Measurements from ENCODE around the gene TMEM260. TPM values are rescaled to one million over a fixed set of nuclear protein-coding genes. Genes with fewer than 3 reads are reported as not detected.

TMEM260 gene
- total and polyA plus RNA-seq, 10 of the 15 experiments (the other 5 are each of a cell fraction or from before 2014, with no cell fraction given) = 3.2 to 13.6 (median 11.0) TPM

GRCh38 chr14:56580221-56580711, 668 bp downstream of the TMEM260 start:
- Histone ChIP-seq H3K36me3 (ENCODE audit: control insufficient read depth in 2 of 2, insufficient read depth in 2 of 2, low read length in 1 of 2) (no peaks in the 10 kb centered on the region), H3K4me1 (ENCODE audit: control insufficient read depth, insufficient read depth, low read length) (peaks cover 6% of the 10 kb centered on the region; the same call in 1 of the 2 replicates), H3K27ac (ENCODE audit: control insufficient read depth, insufficient read depth) (peak overlapping the region; percentile 86), H3K79me2 (ENCODE audit: control insufficient read depth, insufficient read depth, low read length) (peaks cover 25% of the 10 kb centered on the region), H3K4me3 (peak overlapping the region; percentile 82), H3K4me2 (ENCODE audit: control insufficient read depth, insufficient read depth) (peak overlapping the region; percentile 86), H2AFZ (ENCODE audit: control insufficient read depth, low read depth, low read length) (peak overlapping the region; percentile 97), H4K20me1 (ENCODE audit: control insufficient read depth, insufficient read depth) (no peaks in the 10 kb centered on the region), H3K27me3 (replicated peaks in 1 of 2; ENCODE audit: control insufficient read depth in 2 of 2, insufficient read depth in 2 of 2, low read length in 1 of 2) (no peaks in the 10 kb centered on the region), H3K9ac (ENCODE audit: control insufficient read depth, insufficient read depth, low read length) (peak overlapping the region; percentile 93), H3K9me3 (replicated peaks; ENCODE audit: control insufficient read depth, insufficient read depth, low read length) (no peaks in the 10 kb centered on the region)
- in situ Hi-C loops (cut with MboI) = no loop called here
- TF ChIP-seq IKZF2 (IDR thresholded peaks at IDR 0.05) = 0 out of 4 replicates have a peak, but pooled peaks have one; percentile 13 to 14
- no peak for TF ChIP-seq SMAD1 (IDR thresholded peaks at IDR 0.05; ENCODE audit: low read depth, partially characterized antibody)
- no peak for TF ChIP-seq CHD1 (IDR thresholded peaks at IDR 0.05; ENCODE audit: low read depth, low read length)
- no peak for TF ChIP-seq ATF2 (IDR thresholded peaks at IDR 0.05; ENCODE audit: low read length)
- TF ChIP-seq RUNX3 (IDR thresholded peaks at IDR 0.05; ENCODE audit: low read length) = peak; percentile 71
- TF ChIP-seq STAT1 (conservative IDR thresholded peaks at IDR 0.05) = no peak
- TF ChIP-seq MTA2 (IDR thresholded peaks at IDR 0.05; ENCODE audit: low read depth) = 0 out of 2 replicates have a peak, but pooled peaks have one; percentile 17
- 0 out of 2 replicates have a peak, but pooled peaks have one; percentile 40 for TF ChIP-seq CBX5 (IDR thresholded peaks at IDR 0.05; ENCODE audit: low read depth)
- TF ChIP-seq SPI1 (IDR thresholded peaks at IDR 0.05; ENCODE audit: borderline replicate concordance, insufficient read depth, low read depth, low read length) = 0 out of 2 replicates have a peak, but pooled peaks have one; percentile 4
- DNase-seq (ENCODE audit: low read depth, low spot score) = no peak
- no TSS peak for BruUV-seq (replicated peaks)
- ChIA-PET CTCF (interaction anchor here (1.0 to 2.1 kb wide), 2 partner anchors 10 to 14 kb away, joined by 4 to 5 read pairs; no protein-coding TSS in a partner anchor), POLR2A (interaction anchor here (0.6 to 1.8 kb wide), 2 partner anchors 8 to 10 kb away, joined by 3 to 5 read pairs; no protein-coding TSS in a partner anchor), RAD21 (ENCODE audit: unreplicated experiment) (interaction anchor here (0.6 to 1.3 kb wide), 2 partner anchors 11 to 998 kb away, joined by 3 read pairs; no protein-coding TSS in a partner anchor), SMC1A (ENCODE audit: uncharacterized antibody, unreplicated experiment) (interaction anchor here (1.5 kb wide), 1 partner anchor 10 kb away, joined by 9 read pairs; no protein-coding TSS in a partner anchor)
- intact Hi-C loops (cut with micrococcal nuclease; ENCODE audit: unreplicated experiment) = no loop called here
- FAIRE-seq = no peak
- WGBS (ENCODE audit: insufficient coverage, insufficient replicate concordance, low lambda C conversion rate, missing lambda C conversion rate) = under 1% methylated on average over 10 of the region's 10 CpGs
- peak; percentile 5 for ATAC-seq

Measured in GM12878 (cell line).